GM13977 (cell line): ENCODE results near the gene KLHL1.

Experiments
- DNase-seq: peaks from one replicate; pipeline ENCODE4 v3.0.0; 2012; ENCODE audit warnings: low spot score
- in situ Hi-C: fragments of 300-500 bp; cut with MboI; formaldehyde crosslinking; loops from one replicate; pipeline ENCODE4 v1.12.0; 2022; ENCODE audit warnings: low sequenced_read_pairs, low pct_unique_long_range_greater_than_20kb, mixed read lengths, inconsistent platforms; ENCODE audit not compliant: unreplicated experiment
- TF ChIP-seq, protein P1 (sequence below): IDR thresholded peaks from 2 replicates; pipeline ENCODE4 v1.5.1; 2012; ENCODE audit warnings: mild to moderate bottlenecking, control low read depth; ENCODE audit not compliant: insufficient read depth; ENCODE audit errors: extremely low read depth, missing control alignments

KLHL1 gene

DNA sequence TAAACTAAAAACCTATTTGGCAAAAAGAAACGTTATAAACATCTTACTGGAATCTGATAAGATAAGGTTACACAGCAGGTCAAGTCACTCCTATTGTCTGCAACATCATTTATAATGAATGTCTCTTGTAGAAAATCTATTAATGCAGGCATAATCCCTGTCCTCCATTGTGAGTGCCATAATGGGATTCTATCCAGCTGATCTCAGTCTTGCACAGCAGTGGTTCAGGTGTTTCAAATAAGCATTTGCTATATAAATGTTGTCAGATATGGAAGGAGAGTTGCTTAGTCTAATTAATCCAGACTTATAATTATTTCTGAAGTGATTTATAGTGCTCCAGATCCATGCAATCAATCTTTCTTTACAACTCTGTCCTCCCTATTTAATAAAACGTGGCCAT is 187.1 kb downstream of the KLHL1 start:
- in situ Hi-C loops: no loop called here
- TF ChIP-seq, protein P1, sequence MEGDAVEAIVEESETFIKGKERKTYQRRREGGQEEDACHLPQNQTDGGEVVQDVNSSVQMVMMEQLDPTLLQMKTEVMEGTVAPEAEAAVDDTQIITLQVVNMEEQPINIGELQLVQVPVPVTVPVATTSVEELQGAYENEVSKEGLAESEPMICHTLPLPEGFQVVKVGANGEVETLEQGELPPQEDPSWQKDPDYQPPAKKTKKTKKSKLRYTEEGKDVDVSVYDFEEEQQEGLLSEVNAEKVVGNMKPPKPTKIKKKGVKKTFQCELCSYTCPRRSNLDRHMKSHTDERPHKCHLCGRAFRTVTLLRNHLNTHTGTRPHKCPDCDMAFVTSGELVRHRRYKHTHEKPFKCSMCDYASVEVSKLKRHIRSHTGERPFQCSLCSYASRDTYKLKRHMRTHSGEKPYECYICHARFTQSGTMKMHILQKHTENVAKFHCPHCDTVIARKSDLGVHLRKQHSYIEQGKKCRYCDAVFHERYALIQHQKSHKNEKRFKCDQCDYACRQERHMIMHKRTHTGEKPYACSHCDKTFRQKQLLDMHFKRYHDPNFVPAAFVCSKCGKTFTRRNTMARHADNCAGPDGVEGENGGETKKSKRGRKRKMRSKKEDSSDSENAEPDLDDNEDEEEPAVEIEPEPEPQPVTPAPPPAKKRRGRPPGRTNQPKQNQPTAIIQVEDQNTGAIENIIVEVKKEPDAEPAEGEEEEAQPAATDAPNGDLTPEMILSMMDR: no peak
- no peak for DNase-seq

DNA sequence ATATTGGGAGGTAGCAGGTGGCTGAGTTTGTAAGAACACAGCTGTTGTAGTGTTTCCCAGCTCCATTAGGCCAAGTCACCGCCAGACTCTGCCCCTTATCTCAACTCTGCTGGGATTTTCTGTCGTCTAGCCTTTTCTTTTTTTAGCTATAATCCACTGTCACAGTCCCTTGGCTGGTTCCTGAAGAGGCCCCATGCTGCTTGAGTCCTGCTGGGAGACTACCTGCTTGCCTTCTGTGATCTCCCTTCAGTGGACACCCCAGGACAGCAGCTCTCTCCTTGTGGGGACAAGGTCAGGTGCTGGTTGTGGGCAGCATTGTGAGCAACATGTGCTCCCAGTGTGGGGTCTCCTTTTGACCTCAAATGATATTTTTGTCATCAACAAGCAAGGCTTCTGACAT is 195.6 kb downstream of the KLHL1 start:
- TF ChIP-seq, protein P1: no peak
- no peak for DNase-seq
- in situ Hi-C loops: no loop called here

DNA sequence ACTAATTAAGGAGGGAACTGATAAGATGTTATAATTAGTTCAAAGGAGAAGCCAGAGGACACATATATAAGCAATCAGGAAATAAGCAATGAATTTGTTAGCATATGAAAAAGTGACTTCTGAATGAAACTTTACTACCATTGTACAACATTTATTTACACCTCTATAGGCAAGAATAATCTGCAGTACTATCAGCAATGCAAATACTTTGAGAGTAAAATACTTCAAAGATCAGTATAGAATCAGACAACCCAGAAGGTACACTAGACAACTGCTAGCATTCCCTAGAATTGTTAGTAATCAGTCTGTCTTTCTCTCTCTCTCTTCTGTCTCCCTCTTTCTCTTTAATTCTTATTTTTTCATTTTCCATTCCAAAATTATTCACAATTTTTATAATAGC is 197.5 kb downstream of the KLHL1 start:
- DNase-seq: no peak
- TF ChIP-seq, protein P1: no peak

DNA sequence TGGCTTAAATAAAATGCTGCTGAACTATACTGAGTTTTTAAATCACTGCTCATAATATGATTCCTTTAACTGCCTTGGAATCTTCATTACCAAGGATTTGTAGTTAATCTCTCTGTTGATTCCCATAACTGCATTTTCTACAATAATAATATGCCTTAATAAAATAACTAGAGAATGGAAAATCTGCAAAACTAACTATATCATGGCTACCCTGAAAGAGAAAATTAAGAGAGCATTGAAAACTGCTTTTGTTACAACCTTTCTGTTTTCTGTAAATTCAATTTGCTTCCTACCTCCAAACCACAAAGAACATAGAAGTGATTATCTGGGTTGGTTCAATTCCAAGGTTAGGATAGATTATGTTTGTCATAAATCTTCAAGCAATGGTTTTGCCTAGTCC is 203.5 kb downstream of the KLHL1 start:
- in situ Hi-C loops: no loop called here
- TF ChIP-seq, protein P1: no peak
- no peak for DNase-seq

More for the DNA sequence above, 197.5 kb downstream of the KLHL1 start:
- in situ Hi-C loops: no loop called here

DNA sequence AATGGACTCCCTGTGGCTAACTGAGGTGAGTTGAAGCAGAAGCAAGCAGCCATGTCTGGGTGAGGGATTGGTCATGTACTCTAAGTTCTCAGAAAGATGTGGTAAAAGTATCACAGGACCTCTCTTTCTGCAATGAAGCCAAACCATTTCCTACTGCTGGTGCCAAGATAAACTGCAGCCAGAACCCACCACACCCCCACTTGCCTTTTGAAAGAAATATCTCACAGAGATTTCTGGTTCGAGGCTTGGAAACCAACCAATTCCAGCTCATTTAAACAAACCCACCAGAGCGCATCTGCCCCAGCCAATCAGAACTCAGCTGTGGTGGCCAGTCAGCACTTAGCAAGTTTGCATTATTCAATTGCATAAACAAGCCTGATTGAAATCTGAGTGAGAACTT is 205.2 kb downstream of the KLHL1 start:
- in situ Hi-C loops: no loop called here
- DNase-seq: no peak
- TF ChIP-seq, protein P1: no peak

DNA sequence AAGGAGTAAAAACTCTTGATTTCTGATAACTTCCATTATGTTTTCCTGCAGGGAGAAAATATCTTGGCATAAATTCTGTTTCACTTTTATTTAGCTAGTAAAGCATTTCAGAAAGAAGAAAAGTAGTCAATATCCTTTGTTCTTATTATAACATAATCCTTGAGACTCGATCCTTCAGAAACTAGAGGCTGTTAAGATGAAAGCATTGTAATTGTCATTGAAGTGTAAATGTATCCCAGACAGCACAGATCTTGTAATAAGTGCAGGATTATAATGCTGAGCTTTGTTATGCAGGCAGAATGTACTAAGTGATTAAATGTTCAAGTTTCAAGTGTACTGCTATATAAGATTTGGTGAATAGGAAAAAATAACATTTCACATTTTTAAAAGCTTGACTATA is 225.8 kb downstream of the KLHL1 start:
- DNase-seq: no peak
- in situ Hi-C loops: no loop called here

DNA sequence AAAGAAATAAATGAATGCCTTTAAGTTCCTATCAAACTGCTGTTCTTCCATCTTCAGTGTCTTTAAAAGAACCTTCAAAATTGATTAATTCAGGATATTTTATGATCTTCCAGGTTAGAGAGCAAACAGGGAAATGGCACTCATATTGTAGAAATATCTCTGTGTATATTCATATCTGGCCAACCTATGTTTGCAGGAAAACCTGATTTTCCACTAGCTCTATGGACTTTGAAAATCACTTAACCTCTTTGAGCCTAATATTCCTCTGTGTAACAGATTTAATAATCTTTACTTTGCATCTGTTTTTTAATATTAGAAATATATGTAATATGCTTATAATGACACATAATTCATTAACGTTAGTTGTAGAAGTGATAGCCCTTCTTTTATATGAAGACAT is 228.3 kb downstream of the KLHL1 start:
- TF ChIP-seq, protein P1: no peak
- in situ Hi-C loops: no loop called here
- no peak for DNase-seq

More for the DNA sequence above, 225.8 kb downstream of the KLHL1 start:
- TF ChIP-seq, protein P1: no peak
